Trophoblast cell (in vitro differentiated cells and primary cell): ENCODE results near the gene SULT1C4.

Experiments
- DNase-seq, 2 donors: peaks; one replicate each; pipeline ENCODE4 v3.0.0-alpha.2; 2016
- H2AFZ ChIP-seq: 2 replicates; pipeline ENCODE4 v1.6.1; 2013; ENCODE audit warnings: low read length, moderate library complexity, mild to moderate bottlenecking; ENCODE audit not compliant: insufficient read depth, poor library complexity
- H2AK5ac ChIP-seq: 2 replicates; pipeline ENCODE4 v1.6.1; 2013; ENCODE audit warnings: mild to moderate bottlenecking, low read length
- H2BK120ac ChIP-seq: 2 replicates; pipeline ENCODE4 v1.6.1; 2013; ENCODE audit warnings: low read length, mild to moderate bottlenecking, moderate library complexity; ENCODE audit not compliant: insufficient read depth, poor library complexity
- H2BK12ac ChIP-seq: 2 replicates; pipeline ENCODE4 v1.6.1; 2013; ENCODE audit warnings: mild to moderate bottlenecking, low read length, moderate library complexity
- H2BK5ac ChIP-seq: 2 replicates; pipeline ENCODE4 v1.6.1; 2013; ENCODE audit warnings: low read length, low read depth, moderate library complexity, mild to moderate bottlenecking; ENCODE audit not compliant: poor library complexity
- H3K14ac ChIP-seq: 2 replicates; pipeline ENCODE4 v1.6.1; 2013; ENCODE audit warnings: mild to moderate bottlenecking, low read length
- H3K18ac ChIP-seq: 2 replicates; pipeline ENCODE4 v1.6.1; 2013; ENCODE audit warnings: mild to moderate bottlenecking, low read length
- H3K23ac ChIP-seq: 2 replicates; pipeline ENCODE4 v1.6.1; 2013; ENCODE audit warnings: low read length
- H3K27ac ChIP-seq: 2 replicates; pipeline ENCODE4 v1.5.1; 2013; ENCODE audit warnings: low read depth, mild to moderate bottlenecking, inconsistent platforms, low read length, moderate library complexity
- H3K27me3 ChIP-seq: 2 replicates; pipeline ENCODE4 v1.6.1; 2013; ENCODE audit warnings: inconsistent platforms, mild to moderate bottlenecking, low read length, moderate library complexity; ENCODE audit not compliant: insufficient read depth
- H3K36me3 ChIP-seq, 2 experiments: 1 replicate in 1 of 2; 2 replicates in 1 of 2; pipeline ENCODE4 v1.6.1; 2013; ENCODE audit warnings: low read length in 2 of 2, mild to moderate bottlenecking in 2 of 2, moderate library complexity in 1 of 2; ENCODE audit not compliant: insufficient read depth in 2 of 2, control insufficient read depth in 1 of 2
- H3K4ac ChIP-seq: 2 replicates; pipeline ENCODE4 v1.6.1; 2013; ENCODE audit warnings: low read depth, mild to moderate bottlenecking, low read length, moderate library complexity
- H3K4me1 ChIP-seq, 2 experiments: 1 replicate in 1 of 2; 2 replicates in 1 of 2; pipeline ENCODE4 v1.6.1; 2013; ENCODE audit warnings: low read length in 2 of 2, mild to moderate bottlenecking in 2 of 2, moderate library complexity in 1 of 2; ENCODE audit not compliant: insufficient read depth in 2 of 2, control insufficient read depth in 1 of 2
- H3K4me2 ChIP-seq: 2 replicates; pipeline ENCODE4 v1.6.1; 2013; ENCODE audit warnings: inconsistent platforms, mild to moderate bottlenecking, low read length, moderate library complexity
- H3K4me3 ChIP-seq: 2 replicates; pipeline ENCODE4 v1.5.1; 2013; ENCODE audit warnings: mild to moderate bottlenecking, low read depth, low read length, inconsistent platforms
- H3K79me1 ChIP-seq: one replicate; pipeline ENCODE4 v1.6.1; 2013; ENCODE audit warnings: low read length
- H3K79me2 ChIP-seq: 2 replicates; pipeline ENCODE4 v1.6.1; 2013; ENCODE audit warnings: low read length, mild to moderate bottlenecking; ENCODE audit not compliant: control insufficient read depth, insufficient read depth, poor library complexity
- H3K9ac ChIP-seq: 2 replicates; pipeline ENCODE4 v1.6.1; 2013; ENCODE audit warnings: mild to moderate bottlenecking, low read length
- H3K9me3 ChIP-seq: 2 replicates; pipeline ENCODE4 v1.6.1; 2013; ENCODE audit warnings: low read depth, mild to moderate bottlenecking, control low read depth, inconsistent platforms, low read length; ENCODE audit not compliant: insufficient read depth
- H4K12ac ChIP-seq: 2 replicates; pipeline ENCODE4 v1.6.1; 2013; ENCODE audit warnings: low read depth, mild to moderate bottlenecking, low read length, moderate library complexity
- H4K8ac ChIP-seq: 2 replicates; pipeline ENCODE4 v1.6.1; 2013; ENCODE audit warnings: low read depth, mild to moderate bottlenecking, low read length, moderate library complexity
- H4K91ac ChIP-seq: one replicate; pipeline ENCODE4 v1.6.1; 2013; ENCODE audit warnings: low read depth, mild to moderate bottlenecking, low read length, moderate library complexity
- WGBS: extraction: QIAGEN DNeasy Blood & Tissue Kit; methylation state at CpG from one replicate; pipeline ENCODE4 v1.1.7; 2013; ENCODE audit warnings: missing lambda C conversion rate; ENCODE audit not compliant: insufficient read length, insufficient coverage; ENCODE audit errors: extremely low coverage; 5-methylcytosine and 5-hydroxymethylcytosine counted together

SULT1C4 gene

GRCh38 chr2:108365656-108366055, 12.1 kb upstream of the SULT1C4 start:
- Histone ChIP-seq H3K4ac (no peak overlapping the region), H3K9ac (no peak overlapping the region), H3K9me3 (no peaks in the 10 kb centered on the region), H3K36me3 (no peaks in the 10 kb centered on the region), H2AFZ (no peak overlapping the region), H3K18ac (no peak overlapping the region), H4K12ac (no peak overlapping the region), H2BK120ac (no peak overlapping the region), H4K8ac (no peak overlapping the region), H3K4me1 (peaks cover 0 to 3% of the 10 kb centered on the region in 2 experiments), H3K27ac (no peak overlapping the region), H2BK12ac (no peak overlapping the region), H4K91ac (no peak overlapping the region), H2BK5ac (no peak overlapping the region), H3K23ac (no peak overlapping the region), H3K27me3 (no peaks in the 10 kb centered on the region), H3K14ac (no peak overlapping the region), H3K79me2 (no peaks in the 10 kb centered on the region), H3K4me2 (no peak overlapping the region), H2AK5ac (no peak overlapping the region), H3K79me1 (no peaks in the 10 kb centered on the region), H3K4me3 (no peak overlapping the region)
- no CpG with 5 or more reads among the region's 3 CpGs for WGBS
- DNase-seq, result no peak

GRCh38 chr2:108367014-108367413, 10.7 kb upstream of the SULT1C4 start:
- Histone ChIP-seq H3K79me1 (no peaks in the 10 kb centered on the region), H2BK120ac (no peak overlapping the region), H2BK5ac (no peak overlapping the region), H3K18ac (no peak overlapping the region), H3K14ac (no peak overlapping the region), H3K4ac (no peak overlapping the region), H3K9me3 (no peaks in the 10 kb centered on the region), H3K79me2 (no peaks in the 10 kb centered on the region), H3K27me3 (no peaks in the 10 kb centered on the region), H3K23ac (no peak overlapping the region), H2AK5ac (no peak overlapping the region), H3K9ac (no peak overlapping the region), H3K36me3 (no peaks in the 10 kb centered on the region), H2BK12ac (no peak overlapping the region), H3K27ac (no peak overlapping the region), H3K4me1 (peaks cover 0 to 3% of the 10 kb centered on the region in 2 experiments), H3K4me3 (no peak overlapping the region), H4K8ac (no peak overlapping the region), H4K12ac (no peak overlapping the region), H4K91ac (no peak overlapping the region), H3K4me2 (no peak overlapping the region), H2AFZ (no peak overlapping the region)
- peak in 1 of 2 donors; percentile 39 for DNase-seq
- no CpG with 5 or more reads among the region's 1 CpG for WGBS

GRCh38 chr2:108367561-108368175, 10.1 kb upstream of the SULT1C4 start:
- H2BK5ac ChIP-seq, result no peak overlapping the region
- no peak overlapping the region for H4K12ac ChIP-seq

DNA sequence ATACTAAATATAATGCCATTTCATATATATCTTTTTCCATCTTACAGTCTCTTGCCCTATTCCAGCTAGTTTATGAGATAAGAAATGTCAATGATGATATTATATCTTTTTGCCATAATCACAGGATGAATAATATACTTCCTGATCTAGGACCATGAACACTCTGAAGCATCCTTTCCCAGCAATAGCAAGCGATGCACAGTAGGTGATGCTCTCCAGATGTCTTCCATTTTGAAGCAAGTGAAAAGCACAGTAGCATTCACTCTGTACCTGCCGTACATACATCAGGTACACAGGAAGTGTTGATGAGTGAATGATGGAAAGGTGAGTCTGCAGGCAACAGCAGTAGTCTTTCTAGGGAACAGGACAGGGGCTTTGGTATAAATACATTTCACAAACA, 8.6 kb upstream of the SULT1C4 start:
- Histone ChIP-seq H3K4me3 (no peak overlapping the region), H3K79me1 (no peaks in the 10 kb centered on the region), H3K36me3 (no peaks in the 10 kb centered on the region), H3K14ac (no peak overlapping the region), H3K27me3 (no peaks in the 10 kb centered on the region), H3K4ac (no peak overlapping the region), H2BK5ac (no peak overlapping the region), H3K27ac (no peak overlapping the region), H3K9me3 (no peaks in the 10 kb centered on the region), H2BK12ac (no peak overlapping the region), H3K18ac (no peak overlapping the region), H3K4me2 (no peak overlapping the region), H4K8ac (no peak overlapping the region), H2AFZ (no peak overlapping the region), H4K12ac (no peak overlapping the region), H3K9ac (no peak overlapping the region), H3K23ac (no peak overlapping the region), H2AK5ac (no peak overlapping the region), H3K79me2 (no peaks in the 10 kb centered on the region), H4K91ac (no peak overlapping the region), H3K4me1 (no peaks in the 10 kb centered on the region), H2BK120ac (no peak overlapping the region)
- WGBS, result no CpG with 5 or more reads among the region's 2 CpGs
- no peak for DNase-seq

More at GRCh38 chr2:108367561-108368175, 10.1 kb upstream of the SULT1C4 start:
- Histone ChIP-seq H3K23ac (no peak overlapping the region), H3K4ac (no peak overlapping the region), H3K79me1 (no peaks in the 10 kb centered on the region), H3K4me3 (no peak overlapping the region), H4K91ac (no peak overlapping the region), H2BK120ac (no peak overlapping the region), H2AFZ (no peak overlapping the region), H2AK5ac (no peak overlapping the region), H3K18ac (no peak overlapping the region), H3K27ac (no peak overlapping the region), H3K9me3 (no peaks in the 10 kb centered on the region), H3K36me3 (no peaks in the 10 kb centered on the region), H2BK12ac (no peak overlapping the region), H3K4me1 (peaks cover 0 to under 1% of the 10 kb centered on the region in 2 experiments), H3K79me2 (no peaks in the 10 kb centered on the region), H3K4me2 (no peak overlapping the region), H4K8ac (no peak overlapping the region), H3K14ac (no peak overlapping the region), H3K27me3 (no peaks in the 10 kb centered on the region), H3K9ac (no peak overlapping the region)
- WGBS, result no CpG with 5 or more reads among the region's 2 CpGs
- DNase-seq, result no peak
